H9 (cell line): ENCODE data around the gene BPIFB2. TPM values are rescaled to one million over a fixed set of nuclear protein-coding genes. Genes with fewer than 3 reads are reported as not detected.

Experiments used
- DNase-seq: peaks from one replicate; pipeline ENCODE4 v3.0.0-alpha.2; 2017
- H2AFZ ChIP-seq: one replicate; pipeline ENCODE4 v1.6.1; 2013; ENCODE audit warnings: mild to moderate bottlenecking, low read length, control low read depth, moderate library complexity
- H2AK5ac ChIP-seq: 2 replicates; pipeline ENCODE4 v1.6.1; 2013; ENCODE audit warnings: low read length, control low read depth, mixed read lengths; ENCODE audit not compliant: insufficient read length
- H2BK120ac ChIP-seq: one replicate; pipeline ENCODE4 v1.6.1; 2013; ENCODE audit warnings: low read depth, mild to moderate bottlenecking, low read length, control low read depth, inconsistent platforms; ENCODE audit not compliant: poor library complexity, severe bottlenecking
- H2BK12ac ChIP-seq: 2 replicates; pipeline ENCODE4 v1.6.1; 2013; ENCODE audit warnings: low read length, control low read depth, mixed read lengths, low read depth; ENCODE audit not compliant: insufficient read length
- H2BK15ac ChIP-seq: 2 replicates; pipeline ENCODE4 v1.6.1; 2013; ENCODE audit warnings: low read depth, low read length, control low read depth
- H2BK20ac ChIP-seq: one replicate; pipeline ENCODE4 v1.6.1; 2013; ENCODE audit warnings: low read depth, mild to moderate bottlenecking, low read length, control low read depth, inconsistent platforms; ENCODE audit not compliant: poor library complexity, severe bottlenecking
- H2BK5ac ChIP-seq: 2 replicates; pipeline ENCODE4 v1.6.1; 2013; ENCODE audit warnings: low read length, control low read depth, mixed read lengths; ENCODE audit not compliant: insufficient read length
- H3K14ac ChIP-seq: 2 replicates; pipeline ENCODE4 v1.6.1; 2013; ENCODE audit warnings: low read length, control low read depth; ENCODE audit not compliant: insufficient read depth
- H3K18ac ChIP-seq: 2 replicates; pipeline ENCODE4 v1.6.1; 2013; ENCODE audit warnings: low read depth, mild to moderate bottlenecking, mixed read lengths, low read length, control low read depth; ENCODE audit not compliant: insufficient read length
- H3K23ac ChIP-seq: 2 replicates; pipeline ENCODE4 v1.6.1; 2013; ENCODE audit warnings: low read length, control low read depth, mixed read lengths, low read depth; ENCODE audit not compliant: insufficient read length
- H3K23me2 ChIP-seq: 2 replicates; pipeline ENCODE4 v1.6.1; 2013; ENCODE audit warnings: low read depth, mild to moderate bottlenecking, mixed read lengths, low read length, control low read depth; ENCODE audit not compliant: insufficient read length, poor library complexity, severe bottlenecking
- H3K27ac ChIP-seq: 2 replicates; pipeline ENCODE4 v1.5.1; 2013; ENCODE audit warnings: low read length, control low read depth, mixed read lengths, low read depth; ENCODE audit not compliant: insufficient read length
- H3K27me3 ChIP-seq: 2 replicates; pipeline ENCODE4 v1.6.1; 2013; ENCODE audit warnings: low read length, control low read depth, inconsistent platforms; ENCODE audit not compliant: insufficient read depth
- H3K4ac ChIP-seq: 2 replicates; pipeline ENCODE4 v1.6.1; 2013; ENCODE audit warnings: low read depth, mild to moderate bottlenecking, control low read depth, inconsistent platforms, low read length, moderate library complexity
- H3K4me1 ChIP-seq: 2 replicates; pipeline ENCODE4 v1.6.1; 2013; ENCODE audit warnings: low read length, control low read depth, inconsistent platforms; ENCODE audit not compliant: insufficient read depth
- H3K4me2 ChIP-seq: 2 replicates; pipeline ENCODE4 v1.6.1; 2013; ENCODE audit warnings: low read length, control low read depth, mixed read lengths; ENCODE audit not compliant: insufficient read length, insufficient read depth
- H3K56ac ChIP-seq: 2 replicates; pipeline ENCODE4 v1.6.1; 2013; ENCODE audit warnings: low read depth, mild to moderate bottlenecking, mixed read lengths, low read length, control low read depth; ENCODE audit not compliant: insufficient read length
- H3K79me1 ChIP-seq: 2 replicates; pipeline ENCODE4 v1.6.1; 2013; ENCODE audit warnings: low read depth, mild to moderate bottlenecking, moderate library complexity, low read length, control low read depth, inconsistent platforms; ENCODE audit not compliant: insufficient read depth, poor library complexity, severe bottlenecking
- H3K79me2 ChIP-seq: 2 replicates; pipeline ENCODE4 v1.6.1; 2013; ENCODE audit warnings: low read length, control low read depth, inconsistent platforms; ENCODE audit not compliant: insufficient read depth
- H3K9ac ChIP-seq: 2 replicates; pipeline ENCODE4 v1.6.1; 2013; ENCODE audit warnings: low read length, control low read depth, mixed read lengths; ENCODE audit not compliant: insufficient read length; ENCODE audit errors: extremely low read depth
- H3K9me3 ChIP-seq: one replicate; pipeline ENCODE4 v1.6.1; 2013; ENCODE audit warnings: low read depth, low read length, inconsistent platforms; ENCODE audit not compliant: control insufficient read depth
- H3T11ph ChIP-seq: one replicate; pipeline ENCODE4 v1.6.1; 2013; ENCODE audit warnings: mild to moderate bottlenecking, low read length, control low read depth, inconsistent platforms
- H4K20me1 ChIP-seq: one replicate; pipeline ENCODE4 v1.6.1; 2013; ENCODE audit not compliant: control insufficient read depth, insufficient read length, insufficient read depth
- H4K5ac ChIP-seq: 2 replicates; pipeline ENCODE4 v1.6.1; 2013; ENCODE audit warnings: low read depth, mild to moderate bottlenecking, mixed read lengths, low read length, control low read depth; ENCODE audit not compliant: insufficient read length
- H4K8ac ChIP-seq: replicated peaks from 2 replicates; pipeline ENCODE4 v1.6.1; 2013; ENCODE audit warnings: low read length, control low read depth, mixed read lengths, low read depth; ENCODE audit not compliant: insufficient read length
- H4K91ac ChIP-seq: 2 replicates; pipeline ENCODE4 v1.6.1; 2013; ENCODE audit warnings: low read depth, mild to moderate bottlenecking, moderate library complexity, mixed read lengths, low read length, control low read depth; ENCODE audit not compliant: insufficient read length
- H3K27ac Mint-ChIP-seq, 3 experiments: 2 replicates in 2 of 3; 3 replicates in 1 of 3; pipeline ENCODE4 v1.8.0; 2020 to 2021; ENCODE audit warnings: mixed read lengths in 3 of 3, mild to moderate bottlenecking in 1 of 3, moderate library complexity in 1 of 3
- H3K27me3 Mint-ChIP-seq: 2 replicates; pipeline ENCODE4 v1.8.0; 2021; ENCODE audit warnings: low read depth, mild to moderate bottlenecking, moderate library complexity, mixed read lengths
- H3K36me3 Mint-ChIP-seq, 3 experiments: 2 replicates in 2 of 3; 3 replicates in 1 of 3; pipeline ENCODE4 v1.8.0; 2020 to 2021; ENCODE audit warnings: low read depth in 3 of 3, mixed read lengths in 3 of 3; ENCODE audit not compliant: insufficient read depth in 1 of 3
- H3K4me1 Mint-ChIP-seq, 2 experiments: 2 replicates each; pipeline ENCODE4 v1.8.0; 2020; ENCODE audit warnings: mixed read lengths in 2 of 2
- H3K4me3 Mint-ChIP-seq, 2 experiments: 2 replicates in 1 of 2; 3 replicates in 1 of 2; pipeline ENCODE4 v1.8.0; 2020 to 2021; ENCODE audit warnings: mild to moderate bottlenecking in 2 of 2, mixed read lengths in 2 of 2, moderate library complexity in 1 of 2
- H3K9me3 Mint-ChIP-seq, 2 experiments: 2 replicates in 1 of 2; 3 replicates in 1 of 2; pipeline ENCODE4 v1.8.0; 2020; ENCODE audit warnings: mild to moderate bottlenecking in 2 of 2, mixed read lengths in 2 of 2, moderate library complexity in 1 of 2
- CTCF ChIP-seq: fragments of 200-600 bp; sonication (generic); conservative IDR thresholded peaks from 3 replicates; pipeline ENCODE4 v1.8.0; 2021; ENCODE audit warnings: antibody characterized with exemption, mild to moderate bottlenecking
- WGBS: extraction: QIAGEN DNeasy Blood & Tissue Kit; methylation state at CpG from one replicate; pipeline ENCODE4 v1.1.7; 2013; ENCODE audit warnings: missing lambda C conversion rate, low lambda C conversion rate, mixed read lengths; ENCODE audit not compliant: insufficient read length; ENCODE audit errors: extremely low coverage; 5-methylcytosine and 5-hydroxymethylcytosine counted together
- total RNA-seq: library from RNA; stranded (reverse); gene quantifications from 2 replicates; pipeline ENCODE4 v1.2.1, GENCODE V29; 2021

Gene BPIFB2
- total RNA-seq, 1 experiment from 2014 or later = not detected

DNA sequence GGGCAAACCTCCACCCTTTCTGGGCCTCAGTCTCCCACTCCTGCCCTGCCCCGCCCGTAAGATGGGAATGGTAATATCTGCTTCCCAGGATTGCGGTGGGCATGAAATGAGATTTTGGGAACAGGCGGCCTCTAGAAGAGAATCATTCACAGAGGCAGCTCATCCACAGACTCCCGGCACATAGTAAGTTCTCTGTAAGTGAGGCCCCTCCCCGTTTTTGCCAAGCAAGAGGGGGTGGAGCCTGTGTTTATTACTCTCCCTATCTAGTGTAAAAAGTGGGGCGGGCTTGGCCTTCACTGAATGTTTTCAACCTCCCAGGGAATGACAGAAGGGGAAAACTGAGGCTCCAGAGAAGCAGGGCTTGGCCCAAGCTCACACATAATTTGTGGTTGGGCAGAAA, 23.3 kb upstream of the BPIFB2 start:
- DNase-seq = no peak
- no peak overlapping the region for H2BK12ac ChIP-seq
- no peak overlapping the region for H2BK120ac ChIP-seq
- no peak overlapping the region for H2BK5ac ChIP-seq
- no peak overlapping the region for H3K27ac ChIP-seq
- no peaks in the 10 kb centered on the region for H4K20me1 ChIP-seq
- H2AFZ ChIP-seq = no peak overlapping the region
- WGBS = no CpG with 5 or more reads among the region's 7 CpGs
- no peak overlapping the region for H2BK20ac ChIP-seq
- no peak overlapping the region for H3K4me2 ChIP-seq
- no peak overlapping the region for H3K56ac ChIP-seq
- no peak overlapping the region for H3K4ac ChIP-seq
- Mint-ChIP-seq H3K4me1 (peaks cover 5 to 6% of the 10 kb centered on the region in 2 experiments; a peak in 1 of 4 replicates), H3K9me3 (no peaks in the 10 kb centered on the region), H3K27ac (no peak overlapping the region), H3K4me3 (no peak overlapping the region), H3K36me3 (no peaks in the 10 kb centered on the region), H3K27me3 (peaks cover 2% of the 10 kb centered on the region)
- no peak overlapping the region for H4K5ac ChIP-seq
- H3K14ac ChIP-seq = no peak overlapping the region
- no peaks in the 10 kb centered on the region for H3K79me1 ChIP-seq
- H3K9ac ChIP-seq = no peak overlapping the region
- H3K27me3 ChIP-seq = no peaks in the 10 kb centered on the region
- no peak overlapping the region for H3T11ph ChIP-seq
- H3K4me1 ChIP-seq = no peaks in the 10 kb centered on the region
- no peaks in the 10 kb centered on the region for H3K9me3 ChIP-seq
- H3K79me2 ChIP-seq = no peaks in the 10 kb centered on the region
- H3K18ac ChIP-seq = no peak overlapping the region
- no peak for TF ChIP-seq CTCF
- H3K23me2 ChIP-seq = no peaks in the 10 kb centered on the region
- no peak overlapping the region for H4K91ac ChIP-seq
- H4K8ac ChIP-seq = no peak overlapping the region
- H2BK15ac ChIP-seq = no peak overlapping the region
- H3K23ac ChIP-seq = no peak overlapping the region
- H2AK5ac ChIP-seq = no peak overlapping the region
